Testis (tissue), 2 donors: Measurements from ENCODE around the gene TBKBP1.

ENCODE experiments used
- CTCF ChIP-seq, 3 experiments: fragments of 450-650 bp in 2 of 3; fragments of 200-600 bp in 1 of 3; sonication (generic) in 1 of 3; IDR thresholded peaks; one replicate each; pipeline ENCODE4 v1.5.1; 2016 to 2019; ENCODE audit warnings: antibody characterized with exemption in 3 of 3, mild to moderate bottlenecking in 2 of 3, moderate library complexity in 1 of 3
- POLR2A ChIP-seq: fragments of 450-650 bp; IDR thresholded peaks from one replicate; pipeline ENCODE4 v1.6.1; 2017; ENCODE audit warnings: antibody characterized with exemption, mild to moderate bottlenecking, moderate library complexity

- TF ChIP-seq CTCF (IDR thresholded peaks at IDR 0.05) = no peak
- TF ChIP-seq POLR2A = no peak
Observed at GRCh38 chr17:47678196-47678595, 15.8 kb upstream of the TBKBP1 start.
